Astrocyte of the cerebellum (primary cell): ENCODE measurements around the gene FAF1.
"Not testable (repeated sequence)": the region's sequence is repeated elsewhere in the genome, so short reads cannot be mapped to it uniquely, and the experiment has no call there.

Source experiments
- DNase-seq: peaks from one replicate; pipeline ENCODE4 v3.0.0-alpha.2; 2011; ENCODE audit warnings: low read depth
- H3K4me3 ChIP-seq: 2 replicates; pipeline ENCODE4 v1.5.1; 2011; ENCODE audit warnings: mild to moderate bottlenecking, low read depth, low read length, moderate library complexity
- in situ Hi-C: cut with HindIII; loops from 2 replicates; pipeline ENCODE4 v1.10.0; 2017; ENCODE audit warnings: low sequenced_read_pairs
- TF ChIP-seq, protein P1 (sequence below): IDR thresholded peaks from 2 replicates; pipeline ENCODE4 v1.5.1; 2012; ENCODE audit warnings: low read length, low read depth, moderate library complexity, mild to moderate bottlenecking; ENCODE audit errors: missing control alignments

FAF1 gene

DNA sequence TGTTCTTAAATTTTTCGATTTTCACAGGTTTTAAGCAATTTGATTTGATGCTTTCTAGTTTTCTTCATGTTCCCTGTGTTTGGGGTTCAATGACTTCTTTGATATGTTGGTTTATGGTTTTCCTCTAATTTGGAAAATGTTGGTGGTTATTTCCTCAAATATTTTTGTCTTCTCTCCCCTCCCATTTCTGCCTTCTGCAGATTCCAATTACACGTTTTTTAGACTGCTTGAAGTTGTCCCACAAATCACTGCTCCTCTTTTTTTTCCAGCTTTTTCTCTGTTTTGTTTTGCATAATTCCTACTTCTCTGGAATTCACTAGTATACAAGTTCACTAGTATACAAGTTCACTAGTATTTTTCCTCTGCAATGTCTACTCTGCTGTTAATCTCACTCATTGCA lies 61.3 kb downstream of the FAF1 start:
- no peak overlapping the region for H3K4me3 ChIP-seq
- no peak for DNase-seq
- TF ChIP-seq, protein P1, sequence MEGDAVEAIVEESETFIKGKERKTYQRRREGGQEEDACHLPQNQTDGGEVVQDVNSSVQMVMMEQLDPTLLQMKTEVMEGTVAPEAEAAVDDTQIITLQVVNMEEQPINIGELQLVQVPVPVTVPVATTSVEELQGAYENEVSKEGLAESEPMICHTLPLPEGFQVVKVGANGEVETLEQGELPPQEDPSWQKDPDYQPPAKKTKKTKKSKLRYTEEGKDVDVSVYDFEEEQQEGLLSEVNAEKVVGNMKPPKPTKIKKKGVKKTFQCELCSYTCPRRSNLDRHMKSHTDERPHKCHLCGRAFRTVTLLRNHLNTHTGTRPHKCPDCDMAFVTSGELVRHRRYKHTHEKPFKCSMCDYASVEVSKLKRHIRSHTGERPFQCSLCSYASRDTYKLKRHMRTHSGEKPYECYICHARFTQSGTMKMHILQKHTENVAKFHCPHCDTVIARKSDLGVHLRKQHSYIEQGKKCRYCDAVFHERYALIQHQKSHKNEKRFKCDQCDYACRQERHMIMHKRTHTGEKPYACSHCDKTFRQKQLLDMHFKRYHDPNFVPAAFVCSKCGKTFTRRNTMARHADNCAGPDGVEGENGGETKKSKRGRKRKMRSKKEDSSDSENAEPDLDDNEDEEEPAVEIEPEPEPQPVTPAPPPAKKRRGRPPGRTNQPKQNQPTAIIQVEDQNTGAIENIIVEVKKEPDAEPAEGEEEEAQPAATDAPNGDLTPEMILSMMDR = no peak
- in situ Hi-C loops = no loop called here

DNA sequence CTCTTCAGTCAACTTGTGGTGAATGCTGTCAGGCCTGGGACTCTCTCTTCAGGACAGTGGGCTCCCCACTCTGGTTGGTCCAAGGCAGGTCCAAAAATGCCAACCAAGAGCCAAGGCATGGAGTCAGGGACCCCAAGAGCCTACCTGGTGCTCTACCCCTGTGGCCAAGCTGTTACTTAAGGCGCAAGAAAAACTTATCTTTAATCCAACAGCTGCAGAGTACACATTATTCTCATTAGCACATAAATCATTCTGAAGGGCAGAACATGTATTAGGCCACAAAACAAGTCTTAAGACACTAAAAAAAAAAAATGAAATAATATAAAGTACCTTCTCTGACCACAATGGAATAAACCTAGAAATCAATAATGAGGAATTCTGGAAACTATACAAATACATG lies 65.7 kb downstream of the FAF1 start:
- no peak for DNase-seq
- H3K4me3 ChIP-seq = no peak overlapping the region
- in situ Hi-C loops = no loop called here
- TF ChIP-seq, protein P1 = no peak

DNA sequence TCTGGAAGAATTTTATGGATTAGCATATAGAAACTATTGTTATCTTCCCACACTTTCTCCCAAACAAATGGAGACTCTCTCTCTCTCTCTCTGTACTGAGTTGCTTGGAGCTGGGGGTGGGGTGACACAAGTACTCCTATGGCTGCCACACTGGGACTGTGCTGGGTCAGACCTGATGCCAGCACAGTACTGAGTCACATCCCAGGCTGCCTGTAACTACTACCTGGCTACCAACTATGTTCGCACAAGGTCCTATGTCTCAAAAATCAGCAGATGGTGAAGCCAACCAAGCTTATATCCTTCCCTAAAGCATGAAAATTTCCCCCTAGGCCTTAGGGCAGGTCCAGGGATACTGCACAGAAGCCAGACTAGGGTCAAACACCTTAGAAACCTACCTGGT lies 66.6 kb downstream of the FAF1 start:
- in situ Hi-C loops = no loop called here
- DNase-seq = no peak
- no peak overlapping the region for H3K4me3 ChIP-seq
- TF ChIP-seq, protein P1 = no peak

DNA sequence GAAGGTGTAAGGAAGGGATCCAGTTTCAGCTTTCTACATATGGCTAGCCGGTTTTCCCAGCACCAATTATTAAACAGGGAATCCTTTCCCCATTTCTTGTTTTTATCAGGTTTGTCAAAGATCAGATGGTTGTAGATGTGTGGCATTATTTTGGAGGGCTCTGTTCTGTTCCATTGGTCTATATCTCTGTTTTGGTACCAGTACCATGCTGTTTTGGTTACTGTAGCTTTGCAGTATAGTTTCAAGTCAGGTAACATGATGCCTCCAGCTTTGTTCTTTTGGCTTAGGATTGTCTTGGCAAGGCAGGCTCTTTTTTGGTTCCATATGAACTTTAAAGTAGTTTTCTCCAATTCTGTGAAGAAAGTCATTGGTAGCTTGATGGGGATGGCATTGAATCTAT lies 72.5 kb downstream of the FAF1 start:
- H3K4me3 ChIP-seq, in situ Hi-C loops, DNase-seq: not testable (repeated sequence)

DNA sequence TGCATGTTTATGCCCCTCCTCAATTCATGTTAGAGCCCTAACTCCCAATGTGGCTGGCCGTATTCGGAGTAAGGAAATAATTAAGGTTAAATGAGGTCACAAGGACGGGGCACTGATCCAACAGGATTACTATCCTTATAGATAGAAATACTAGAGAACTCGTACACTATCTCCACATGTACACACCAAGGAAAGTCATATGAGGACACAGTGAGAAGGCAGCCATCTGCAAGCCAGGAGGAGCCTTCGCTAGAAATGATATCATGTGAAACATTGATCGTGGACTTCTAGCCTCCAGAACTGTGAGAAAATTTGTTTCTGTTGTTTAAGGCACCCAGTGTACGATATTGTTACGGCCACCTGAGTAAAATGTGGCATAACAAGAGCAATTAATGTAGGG lies 79.7 kb downstream of the FAF1 start:
- TF ChIP-seq, protein P1 = no peak
- in situ Hi-C loops = no loop called here
- no peak overlapping the region for H3K4me3 ChIP-seq
- DNase-seq = no peak

DNA sequence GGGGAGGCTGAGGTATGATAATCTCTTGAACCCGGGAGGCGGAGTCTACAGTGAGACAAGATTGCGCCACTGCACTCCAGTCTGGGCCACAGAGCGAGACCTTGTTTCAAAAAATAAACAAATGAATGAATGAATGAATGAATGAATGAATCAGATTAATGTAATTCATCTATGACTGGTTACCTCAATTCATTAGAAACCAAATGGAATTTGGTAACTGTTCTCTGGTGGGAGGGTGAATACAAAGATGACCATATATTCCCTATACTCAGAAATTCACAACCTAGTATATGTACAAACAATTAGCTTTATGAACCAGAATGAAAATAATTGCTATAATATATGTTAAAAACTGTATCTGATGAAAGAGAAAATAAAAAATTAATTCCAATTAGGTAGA lies 80.9 kb downstream of the FAF1 start:
- TF ChIP-seq, protein P1 = no peak
- DNase-seq = no peak
- H3K4me3 ChIP-seq = no peak overlapping the region
- in situ Hi-C loops = no loop called here

DNA sequence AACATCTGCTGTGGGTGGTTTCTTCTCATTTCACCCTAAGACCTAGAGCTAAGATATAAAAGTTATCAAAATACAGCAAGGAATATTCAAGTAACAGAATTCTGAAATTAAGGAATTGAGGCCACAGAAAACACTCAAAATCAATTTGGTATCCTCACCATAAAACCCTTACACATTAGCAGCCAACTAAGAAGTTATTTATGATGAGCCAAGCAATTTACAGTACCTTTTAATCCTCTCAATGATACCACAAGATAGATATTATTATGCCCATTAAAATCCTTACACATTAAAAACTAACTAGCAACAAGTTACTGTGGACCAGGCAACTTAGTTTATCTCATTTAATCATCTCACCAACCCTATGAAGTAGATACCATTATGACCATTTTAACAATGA lies 81.6 kb downstream of the FAF1 start:
- no peak for DNase-seq
- H3K4me3 ChIP-seq = no peak overlapping the region
- TF ChIP-seq, protein P1 = no peak
- in situ Hi-C loops = no loop called here
